K562 (cell line): ENCODE data around the gene COL5A1.

Experiments
- KLF6 ChIP-seq: fragments of 250-450 bp; sonication (Bioruptor Pico); IDR thresholded peaks from 2 replicates; pipeline ENCODE4 v1.4.0; 2020; ENCODE audit warnings: mild to moderate bottlenecking, moderate library complexity, borderline replicate concordance
- ZBTB33 ChIP-seq: sonication (generic); formaldehyde crosslinking; IDR thresholded peaks from 2 replicates; pipeline ENCODE4 v1.8.1; 2023; ENCODE audit warnings: mild to moderate bottlenecking, missing genetic modification reagents
- TF ChIP-seq, protein P1 (sequence below), 3 experiments: IDR thresholded peaks in 2 of 3; conservative IDR thresholded peaks in 1 of 3; 2 replicates each; pipeline ENCODE4 v1.5.1; 2011 to 2012; ENCODE audit warnings: low read length in 3 of 3, mild to moderate bottlenecking in 3 of 3, control low read depth in 2 of 3, improper control_type of control experiment in 1 of 3, inconsistent platforms in 1 of 3, low read depth in 1 of 3, mixed read lengths in 1 of 3, moderate library complexity in 1 of 3; ENCODE audit not compliant: insufficient read depth in 2 of 3

GRCh38 chr9:134688231-134688630, 46.6 kb downstream of the COL5A1 start:
- TF ChIP-seq ZBTB33 (CRISPR knock-in tag) (no peak), KLF6 (no peak)
- TF ChIP-seq, protein P1, sequence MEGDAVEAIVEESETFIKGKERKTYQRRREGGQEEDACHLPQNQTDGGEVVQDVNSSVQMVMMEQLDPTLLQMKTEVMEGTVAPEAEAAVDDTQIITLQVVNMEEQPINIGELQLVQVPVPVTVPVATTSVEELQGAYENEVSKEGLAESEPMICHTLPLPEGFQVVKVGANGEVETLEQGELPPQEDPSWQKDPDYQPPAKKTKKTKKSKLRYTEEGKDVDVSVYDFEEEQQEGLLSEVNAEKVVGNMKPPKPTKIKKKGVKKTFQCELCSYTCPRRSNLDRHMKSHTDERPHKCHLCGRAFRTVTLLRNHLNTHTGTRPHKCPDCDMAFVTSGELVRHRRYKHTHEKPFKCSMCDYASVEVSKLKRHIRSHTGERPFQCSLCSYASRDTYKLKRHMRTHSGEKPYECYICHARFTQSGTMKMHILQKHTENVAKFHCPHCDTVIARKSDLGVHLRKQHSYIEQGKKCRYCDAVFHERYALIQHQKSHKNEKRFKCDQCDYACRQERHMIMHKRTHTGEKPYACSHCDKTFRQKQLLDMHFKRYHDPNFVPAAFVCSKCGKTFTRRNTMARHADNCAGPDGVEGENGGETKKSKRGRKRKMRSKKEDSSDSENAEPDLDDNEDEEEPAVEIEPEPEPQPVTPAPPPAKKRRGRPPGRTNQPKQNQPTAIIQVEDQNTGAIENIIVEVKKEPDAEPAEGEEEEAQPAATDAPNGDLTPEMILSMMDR (IDR thresholded peaks at IDR 0.05 in 2 of 3, conservative IDR thresholded peaks at IDR 0.05 in 1 of 3; ENCODE audit: insufficient read depth in 2 of 3, low read depth in 1 of 3, low read length in 3 of 3) = no peak
